A673 (cell line): ENCODE data around the gene TBXAS1.

Source experiments
- CTCF ChIP-seq: fragments of 300-800, 200-600 bp; sonication (generic); conservative IDR thresholded peaks from 2 replicates; pipeline ENCODE4 v1.5.1; 2017; ENCODE audit warnings: low read depth, mild to moderate bottlenecking, antibody characterized with exemption, low read length, moderate library complexity, mixed read lengths
- EZH2 ChIP-seq: fragments of 200-600 bp; sonication (generic); IDR thresholded peaks from 2 replicates; pipeline ENCODE4 v1.6.1; 2017; ENCODE audit warnings: borderline replicate concordance, low read depth, mild to moderate bottlenecking, mixed read lengths, antibody characterized with exemption, low read length; ENCODE audit not compliant: poor library complexity, severe bottlenecking

- TF ChIP-seq CTCF (no peak), EZH2 (no peak)
Observed at GRCh38 chr7:139885511-139885910, 56.4 kb downstream of the TBXAS1 start.
